Immature natural killer cell (primary cell): ENCODE measurements around the gene MCIDAS. TPM values are rescaled to one million over a fixed set of nuclear protein-coding genes. Genes with fewer than 3 reads are reported as not detected.
A peak's percentile ranks its signal among the peaks of the same experiment; 100 is the strongest.

Experiments
- DNase-seq, 3 donors: peaks; one replicate each; pipeline ENCODE4 v3.0.0; 2022; ENCODE audit warnings: mixed read lengths in 1 of 3
- H3K27ac Mint-ChIP-seq, 6 donors: one replicate each; pipeline ENCODE4 v1.8.0; 2020; ENCODE audit warnings: mixed read lengths in 6 of 6, mild to moderate bottlenecking in 5 of 6, inconsistent platforms in 4 of 6, moderate library complexity in 3 of 6
- H3K27me3 Mint-ChIP-seq, 3 donors: one replicate each; pipeline ENCODE4 v1.8.0; 2020 to 2021; ENCODE audit warnings: low read depth in 3 of 3, mild to moderate bottlenecking in 3 of 3, mixed read lengths in 3 of 3, moderate library complexity in 3 of 3, inconsistent platforms in 1 of 3
- H3K36me3 Mint-ChIP-seq, 3 donors: one replicate each; pipeline ENCODE4 v1.8.0; 2020; ENCODE audit warnings: mixed read lengths in 3 of 3, inconsistent platforms in 2 of 3, mild to moderate bottlenecking in 2 of 3
- H3K4me1 Mint-ChIP-seq, 2 donors: one replicate each; pipeline ENCODE4 v1.8.0; 2020; ENCODE audit warnings: inconsistent platforms in 2 of 2, mild to moderate bottlenecking in 2 of 2, mixed read lengths in 2 of 2, moderate library complexity in 1 of 2
- H3K4me3 Mint-ChIP-seq, 5 donors: one replicate each; pipeline ENCODE4 v1.8.0; 2020; ENCODE audit warnings: mild to moderate bottlenecking in 5 of 5, mixed read lengths in 5 of 5, inconsistent platforms in 3 of 5, moderate library complexity in 3 of 5
- H3K9me3 Mint-ChIP-seq, 6 donors: one replicate each; pipeline ENCODE4 v1.8.0; 2020; ENCODE audit warnings: mild to moderate bottlenecking in 6 of 6, mixed read lengths in 6 of 6, inconsistent platforms in 4 of 6, moderate library complexity in 3 of 6
- polyA plus RNA-seq, 3 donors: library from polyadenylated mRNA; unstranded; fragments of 300-500 nt; fragmentation: Illumina TruSeq; gene quantifications; one replicate each; pipeline ENCODE4 v1.2.3, GENCODE V29; 2021

Gene MCIDAS
- polyA plus RNA-seq, result not detected

DNA sequence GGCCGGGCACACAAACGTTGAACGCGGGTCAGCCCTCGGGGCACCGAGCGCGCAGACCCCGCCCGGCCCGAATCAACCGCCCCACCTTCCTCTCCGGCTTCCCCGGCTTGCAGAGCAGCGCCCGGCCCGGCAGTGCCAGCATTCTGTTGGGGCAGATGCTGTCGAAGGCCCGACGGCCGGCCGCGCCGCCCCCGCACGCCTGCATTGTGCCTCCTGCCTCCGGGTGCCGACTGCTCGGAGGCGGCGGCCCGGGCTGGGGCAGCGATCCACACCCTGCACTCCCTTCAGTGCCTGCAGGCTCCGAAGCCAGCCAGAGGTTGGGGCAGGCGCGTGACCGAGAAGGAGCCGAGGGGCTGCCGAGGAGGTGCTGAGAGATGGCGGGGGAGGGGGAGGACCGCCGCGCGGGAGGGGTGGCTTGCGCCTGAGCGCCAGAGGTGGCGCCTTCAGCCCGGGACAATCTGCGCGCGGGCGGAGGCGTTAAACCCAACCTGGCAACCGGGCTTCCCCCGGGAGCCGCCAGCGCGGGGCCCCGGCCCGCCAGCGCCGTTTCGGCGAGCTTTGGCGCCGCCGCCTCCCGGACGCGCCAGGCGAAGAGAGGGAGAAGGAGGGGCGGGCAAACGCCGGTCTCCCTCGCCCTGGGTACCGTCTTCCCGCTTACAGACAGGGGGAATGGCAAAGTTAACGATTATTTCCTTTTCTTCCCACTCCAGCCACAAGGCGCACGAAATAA, at the start of gene MCIDAS:
Gene MCIDAS (minus strand): TSS at position 382 of the 730 bp plus-strand sequence. CDS start 177 bp downstream, at position 205.
- H3K27me3 Mint-ChIP-seq, result peaks cover 34 to 68% (median 63%) of the 10 kb centered on the region in 3 donors
- H3K4me1 Mint-ChIP-seq, result peaks cover 37 to 44% of the 10 kb centered on the region in 2 donors
- peak within 1 kb of the TSS; percentile 61 to 77 (median 70) for H3K4me3 Mint-ChIP-seq
- H3K36me3 Mint-ChIP-seq, result no peaks in the 10 kb centered on the region
- DNase-seq, result peak; percentile 12 to 25 (median 17)
- H3K27ac Mint-ChIP-seq, result no peak within 1 kb of the TSS
- peaks cover 0 to 2% (median 0%) of the 10 kb centered on the region in 6 donors for H3K9me3 Mint-ChIP-seq

DNA sequence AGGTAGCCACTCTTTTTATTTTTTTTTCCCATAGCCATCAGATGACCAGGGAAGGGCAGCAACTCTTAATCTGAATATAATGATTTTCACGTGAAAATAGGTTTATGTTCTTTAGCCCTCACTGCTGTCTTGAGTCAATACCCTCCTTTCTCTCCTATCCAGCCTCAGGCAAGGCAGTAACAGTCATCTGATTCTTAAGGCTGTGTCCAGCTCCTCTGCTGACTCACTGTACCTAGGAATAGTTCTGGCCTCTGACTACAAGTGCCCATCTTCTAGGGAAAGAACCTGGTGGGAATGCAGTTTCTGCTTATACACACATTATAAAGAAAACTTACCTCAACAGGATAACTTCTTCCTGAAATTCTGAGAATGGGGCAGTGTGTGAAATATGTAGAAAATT, 49.7 kb upstream of the MCIDAS start:
- H3K9me3 Mint-ChIP-seq, result no peaks in the 10 kb centered on the region
- H3K4me1 Mint-ChIP-seq, result peaks cover 5 to 17% of the 10 kb centered on the region in 2 donors
- no peak overlapping the region for H3K4me3 Mint-ChIP-seq
- peaks cover 28 to 59% (median 50%) of the 10 kb centered on the region in 3 donors for H3K36me3 Mint-ChIP-seq
- no peaks in the 10 kb centered on the region for H3K27me3 Mint-ChIP-seq
- no peak overlapping the region for H3K27ac Mint-ChIP-seq
- no peak for DNase-seq

DNA sequence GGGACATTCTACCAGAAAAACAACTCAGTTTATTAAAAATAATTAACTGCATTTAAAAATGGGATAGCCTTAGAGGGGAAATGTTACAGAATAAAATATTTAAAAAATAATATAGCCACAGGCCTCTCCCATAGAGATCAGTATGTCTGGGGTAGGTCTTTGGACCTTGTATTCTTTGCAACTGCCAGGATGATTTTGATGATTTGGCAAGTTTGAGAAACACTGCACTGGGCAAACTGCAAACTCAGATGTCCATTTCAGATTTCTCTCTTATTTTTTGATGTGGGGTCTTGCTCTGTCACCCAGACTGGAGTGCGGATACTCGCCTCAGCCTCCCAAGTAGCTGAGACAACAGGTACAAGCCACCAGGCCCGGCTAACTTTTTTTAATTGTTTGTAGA, 31.2 kb upstream of the MCIDAS start:
- no peaks in the 10 kb centered on the region for H3K4me1 Mint-ChIP-seq
- H3K27ac Mint-ChIP-seq, result no peak overlapping the region
- no peak for DNase-seq
- peaks cover 36 to 67% (median 46%) of the 10 kb centered on the region in 3 donors for H3K36me3 Mint-ChIP-seq
- no peak overlapping the region for H3K4me3 Mint-ChIP-seq
- H3K27me3 Mint-ChIP-seq, result peaks cover 0 to 1% (median 0%) of the 10 kb centered on the region in 3 donors
- no peaks in the 10 kb centered on the region for H3K9me3 Mint-ChIP-seq

DNA sequence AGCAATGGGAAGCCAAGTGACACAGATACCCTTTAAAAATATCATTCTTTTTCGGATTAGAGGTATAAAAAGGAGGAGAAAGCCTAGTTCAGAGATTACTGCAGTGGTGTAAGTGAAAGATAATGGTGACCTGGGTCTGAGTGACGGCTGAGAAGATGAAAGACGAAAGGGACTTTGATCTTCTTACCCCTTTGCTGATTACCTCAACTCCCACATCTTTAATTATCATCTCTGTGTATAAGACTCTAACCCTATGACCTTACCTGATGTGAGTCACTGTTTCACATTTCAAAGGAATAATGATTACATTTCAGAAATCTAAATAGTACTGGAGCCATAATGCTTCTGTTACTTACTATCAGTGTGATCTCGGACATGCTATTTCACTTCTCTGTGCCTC, 27.7 kb upstream of the MCIDAS start:
- no peaks in the 10 kb centered on the region for H3K9me3 Mint-ChIP-seq
- H3K27ac Mint-ChIP-seq, result no peak overlapping the region
- H3K36me3 Mint-ChIP-seq, result peaks cover 29 to 43% (median 33%) of the 10 kb centered on the region in 3 donors
- DNase-seq, result no peak
- H3K4me3 Mint-ChIP-seq, result no peak overlapping the region
- peaks cover 0 to 3% (median 1%) of the 10 kb centered on the region in 3 donors for H3K27me3 Mint-ChIP-seq
- no peaks in the 10 kb centered on the region for H3K4me1 Mint-ChIP-seq

DNA sequence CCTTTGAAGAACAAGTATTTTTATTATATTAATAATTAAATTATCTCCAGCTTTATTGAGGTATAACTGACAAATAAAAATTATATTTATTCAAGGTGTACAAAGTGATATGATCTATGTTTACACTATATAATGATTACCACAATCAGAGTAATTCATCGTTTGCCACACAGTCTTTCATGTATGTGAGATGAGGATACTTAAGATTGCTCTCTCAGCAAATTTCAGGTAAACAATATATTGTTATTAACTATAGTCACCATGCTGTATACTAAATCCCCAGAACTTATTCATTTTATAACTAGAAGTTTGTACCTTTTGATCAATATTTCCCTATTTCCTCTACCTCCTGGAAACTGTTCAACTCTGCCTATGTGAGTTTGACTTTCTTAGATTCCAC, 22.9 kb upstream of the MCIDAS start:
- Mint-ChIP-seq H3K4me1 (no peaks in the 10 kb centered on the region), H3K36me3 (peaks cover 9 to 23% (median 12%) of the 10 kb centered on the region in 3 donors), H3K27ac (no peak overlapping the region), H3K27me3 (peaks cover 0 to 3% (median 2%) of the 10 kb centered on the region in 3 donors), H3K4me3 (no peak overlapping the region), H3K9me3 (peaks cover 5 to 15% (median 12%) of the 10 kb centered on the region in 6 donors)
- no peak for DNase-seq

DNA sequence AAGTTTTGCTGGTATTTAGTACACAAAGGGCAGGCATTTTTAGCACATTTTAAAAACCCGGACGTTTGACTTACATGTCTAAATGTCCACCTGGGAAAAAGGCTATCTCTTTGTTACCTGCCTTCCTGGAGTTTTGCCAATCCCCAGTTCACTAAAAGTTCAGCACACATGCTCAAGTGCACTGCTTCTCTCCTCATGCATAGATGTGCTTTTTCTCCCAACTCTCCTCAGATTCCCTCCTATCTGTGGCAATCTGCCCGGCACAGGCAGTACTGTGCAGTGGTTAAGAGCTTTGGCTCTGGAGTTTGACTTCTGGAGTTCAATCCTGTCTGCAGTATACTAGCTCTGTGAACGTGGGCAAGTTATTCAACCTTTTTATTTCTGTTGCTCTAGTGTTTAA, 14.6 kb upstream of the MCIDAS start:
- DNase-seq, result no peak
- H3K4me1 Mint-ChIP-seq, result no peaks in the 10 kb centered on the region
- H3K4me3 Mint-ChIP-seq, result no peak overlapping the region
- no peak overlapping the region for H3K27ac Mint-ChIP-seq
- no peaks in the 10 kb centered on the region for H3K9me3 Mint-ChIP-seq
- H3K27me3 Mint-ChIP-seq, result peaks cover 2 to 6% (median 3%) of the 10 kb centered on the region in 3 donors
- H3K36me3 Mint-ChIP-seq, result no peaks in the 10 kb centered on the region

DNA sequence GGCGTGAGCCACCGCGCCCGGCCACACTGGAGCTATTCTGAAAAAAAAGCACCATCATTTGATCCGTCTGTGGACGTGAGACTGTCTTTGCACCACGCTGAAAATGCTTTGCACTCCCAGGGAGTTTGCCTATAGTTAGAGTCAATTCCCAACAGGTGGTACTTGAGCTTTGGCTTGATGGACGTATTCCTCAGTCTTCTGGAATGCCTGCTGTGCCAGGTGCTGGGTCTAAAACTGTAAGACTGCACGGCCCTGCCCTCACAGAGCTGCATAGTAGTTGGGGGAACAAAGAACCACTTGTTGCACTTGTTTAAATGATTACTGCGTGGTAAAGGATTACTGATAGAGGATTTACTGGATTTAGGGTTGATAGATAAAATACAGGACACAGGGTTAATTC, 9.7 kb upstream of the MCIDAS start:
- Mint-ChIP-seq H3K27ac (no peak overlapping the region), H3K36me3 (no peaks in the 10 kb centered on the region), H3K4me1 (peaks cover 16 to 22% of the 10 kb centered on the region in 2 donors), H3K27me3 (peaks cover 20 to 23% (median 23%) of the 10 kb centered on the region in 3 donors), H3K9me3 (no peaks in the 10 kb centered on the region), H3K4me3 (no peak overlapping the region)
- DNase-seq, result no peak

DNA sequence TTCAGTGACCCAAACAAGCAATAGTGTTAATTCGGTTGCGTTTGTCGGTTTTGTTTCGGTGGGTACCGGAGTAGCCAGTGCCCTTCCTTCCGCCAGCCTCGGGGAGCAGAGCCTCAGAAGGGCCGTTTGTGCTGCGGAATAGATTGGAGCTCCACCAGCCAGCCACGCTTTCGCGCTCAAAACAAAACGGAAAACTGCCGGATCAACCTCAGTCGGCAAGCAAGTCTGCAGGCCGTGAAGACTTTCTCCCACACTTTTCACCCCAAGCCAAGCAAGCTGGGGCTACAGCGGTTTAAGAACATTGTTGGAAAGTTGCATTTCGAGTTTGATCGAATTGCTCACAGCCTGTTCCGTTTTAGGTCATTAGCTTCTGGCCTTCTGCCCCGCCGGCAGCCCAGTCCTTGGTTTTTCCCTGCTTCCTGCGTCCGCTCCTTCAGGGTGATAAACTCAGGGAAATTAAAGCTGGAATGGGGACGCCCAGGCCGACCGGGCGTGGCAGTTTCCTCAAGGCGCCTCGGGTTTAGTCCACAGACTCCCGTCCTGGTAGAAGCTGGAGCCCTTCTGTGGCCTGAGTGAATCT, 7.1 kb upstream of the MCIDAS start:
- peak in 2 of 3 donors; percentile 5 to 17 for DNase-seq
- peaks cover 32 to 41% (median 34%) of the 10 kb centered on the region in 3 donors for H3K27me3 Mint-ChIP-seq
- peak overlapping the region; percentile 84 to 90 (median 86) for H3K4me3 Mint-ChIP-seq
- no peaks in the 10 kb centered on the region for H3K36me3 Mint-ChIP-seq
- H3K27ac Mint-ChIP-seq, result no peak overlapping the region
- peaks cover 29 to 33% of the 10 kb centered on the region in 2 donors for H3K4me1 Mint-ChIP-seq
- no peaks in the 10 kb centered on the region for H3K9me3 Mint-ChIP-seq

DNA sequence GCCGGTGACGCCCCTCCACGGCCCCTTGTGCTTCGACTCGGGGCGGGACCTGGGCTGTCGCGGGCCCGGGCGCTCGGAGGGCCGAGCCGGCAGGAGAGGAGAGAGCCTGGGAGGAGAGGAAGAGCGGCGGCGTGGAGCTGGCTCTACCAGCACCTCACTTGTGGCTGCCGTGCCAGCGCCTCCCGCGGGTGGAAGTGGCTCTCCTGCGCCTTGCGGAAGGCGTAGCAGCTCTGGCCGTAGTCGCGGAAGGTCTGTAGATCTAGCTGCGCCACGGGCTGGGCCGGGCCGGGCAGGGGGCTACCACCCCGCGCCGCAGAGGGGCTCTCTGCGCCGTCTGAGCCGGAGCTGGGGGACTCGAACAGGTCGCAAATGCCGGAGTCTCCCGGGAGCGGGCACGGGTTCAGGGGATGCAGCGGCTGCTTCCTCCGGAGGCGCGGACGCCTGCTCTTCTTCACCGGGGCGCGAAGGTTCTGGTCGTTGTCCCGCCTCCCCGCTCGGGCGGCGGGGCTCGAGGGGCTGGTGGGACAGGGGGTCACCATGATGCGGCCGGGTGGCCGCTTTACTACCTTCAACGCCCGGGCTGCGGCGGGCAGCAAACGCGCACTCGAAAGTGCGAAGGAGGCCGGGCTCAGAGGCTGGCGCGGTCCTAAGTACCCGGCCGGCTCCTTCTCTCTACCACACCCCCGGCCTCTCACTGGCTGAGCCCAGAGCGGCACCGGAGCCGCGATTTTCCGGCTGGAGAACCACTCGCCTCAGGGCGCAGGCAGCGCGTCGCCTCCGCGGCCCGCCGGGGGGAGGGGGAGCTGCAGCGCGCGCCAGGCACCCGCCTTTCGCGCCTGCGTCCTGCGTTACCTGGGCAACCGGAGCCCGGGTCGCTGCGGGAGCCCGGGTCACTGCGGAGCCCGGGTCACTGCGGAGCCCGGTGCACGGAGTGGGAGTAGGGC, 6.1 kb upstream of the MCIDAS start, which contains the start of gene CCNO:
Gene CCNO (minus strand): TSS at position 624 of the 944 bp plus-strand sequence. CDS start 85 bp downstream, at position 539.
- Mint-ChIP-seq H3K27me3 (peaks cover 32 to 50% (median 42%) of the 10 kb centered on the region in 3 donors), H3K9me3 (no peaks in the 10 kb centered on the region), H3K4me1 (peaks cover 29 to 33% of the 10 kb centered on the region in 2 donors), H3K36me3 (no peaks in the 10 kb centered on the region), H3K27ac (no peak within 1 kb of the TSS), H3K4me3 (peak within 1 kb of the TSS; percentile 84 to 92 (median 86))
- peak; percentile 36 to 60 (median 41) for DNase-seq

DNA sequence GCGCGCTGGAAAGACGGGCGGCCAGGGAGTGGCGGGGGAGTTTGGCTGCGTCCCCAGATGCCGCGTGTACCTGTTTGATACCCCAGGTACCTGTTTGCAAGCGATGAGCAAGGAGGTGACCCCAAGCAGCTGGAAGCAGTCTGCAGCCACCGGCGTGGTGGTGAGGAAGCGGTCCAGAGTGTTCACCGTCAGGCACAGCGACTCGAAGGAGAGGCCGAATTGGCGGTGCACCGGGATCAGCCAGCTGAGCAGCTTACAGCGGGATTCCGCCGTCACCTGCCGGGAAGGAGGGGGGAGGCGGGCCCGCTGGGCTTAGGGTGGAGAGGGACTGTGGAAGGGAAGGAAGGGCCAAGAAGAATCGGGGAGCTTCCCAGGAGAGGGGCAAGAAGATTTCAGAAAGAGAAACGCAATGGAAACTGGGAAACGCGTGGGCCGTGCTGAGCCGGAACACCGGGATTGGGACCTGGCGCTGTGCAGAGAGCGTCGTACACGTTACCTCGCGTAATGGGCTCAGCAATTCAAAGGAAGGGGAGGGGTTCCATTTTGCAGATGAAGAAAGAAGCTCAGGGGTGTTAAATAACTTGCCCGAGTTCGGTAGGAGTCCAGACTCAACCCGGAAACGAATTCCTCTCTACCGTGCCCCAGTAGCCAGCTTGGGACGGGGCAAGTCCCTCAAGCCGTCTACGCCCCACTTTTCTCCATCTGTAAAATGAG, 5.3 kb upstream of the MCIDAS start:
- Mint-ChIP-seq H3K4me1 (peaks cover 35 to 39% of the 10 kb centered on the region in 2 donors), H3K27ac (no peak overlapping the region), H3K4me3 (peak overlapping the region; percentile 82 to 92 (median 84)), H3K9me3 (no peaks in the 10 kb centered on the region), H3K36me3 (no peaks in the 10 kb centered on the region), H3K27me3 (peaks cover 38 to 58% (median 48%) of the 10 kb centered on the region in 3 donors)
- peak in 2 of 3 donors; percentile 6 to 13 for DNase-seq

DNA sequence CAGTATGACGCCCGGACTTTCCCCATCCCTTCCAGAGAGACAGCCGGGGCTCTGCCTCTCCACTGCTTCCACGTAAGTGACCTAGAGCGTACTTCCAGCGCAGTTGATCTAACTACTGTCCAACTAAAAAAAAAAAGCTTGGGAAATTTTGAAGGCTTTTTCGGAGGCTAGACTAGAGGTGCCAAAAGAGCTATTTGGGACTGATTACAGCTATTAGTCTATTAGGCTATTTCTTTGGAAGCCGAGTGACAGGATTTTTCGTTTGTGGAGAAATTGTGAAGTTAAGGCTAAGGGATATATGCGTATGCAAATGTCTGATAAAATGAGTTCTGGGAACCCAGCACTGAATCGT, 4.8 kb upstream of the MCIDAS start:
- Mint-ChIP-seq H3K27me3 (peaks cover 38 to 59% (median 47%) of the 10 kb centered on the region in 3 donors), H3K36me3 (no peaks in the 10 kb centered on the region), H3K9me3 (no peaks in the 10 kb centered on the region), H3K4me1 (peaks cover 35 to 39% of the 10 kb centered on the region in 2 donors), H3K27ac (no peak overlapping the region), H3K4me3 (peak overlapping the region; percentile 82 to 92 (median 84))
- no peak for DNase-seq

DNA sequence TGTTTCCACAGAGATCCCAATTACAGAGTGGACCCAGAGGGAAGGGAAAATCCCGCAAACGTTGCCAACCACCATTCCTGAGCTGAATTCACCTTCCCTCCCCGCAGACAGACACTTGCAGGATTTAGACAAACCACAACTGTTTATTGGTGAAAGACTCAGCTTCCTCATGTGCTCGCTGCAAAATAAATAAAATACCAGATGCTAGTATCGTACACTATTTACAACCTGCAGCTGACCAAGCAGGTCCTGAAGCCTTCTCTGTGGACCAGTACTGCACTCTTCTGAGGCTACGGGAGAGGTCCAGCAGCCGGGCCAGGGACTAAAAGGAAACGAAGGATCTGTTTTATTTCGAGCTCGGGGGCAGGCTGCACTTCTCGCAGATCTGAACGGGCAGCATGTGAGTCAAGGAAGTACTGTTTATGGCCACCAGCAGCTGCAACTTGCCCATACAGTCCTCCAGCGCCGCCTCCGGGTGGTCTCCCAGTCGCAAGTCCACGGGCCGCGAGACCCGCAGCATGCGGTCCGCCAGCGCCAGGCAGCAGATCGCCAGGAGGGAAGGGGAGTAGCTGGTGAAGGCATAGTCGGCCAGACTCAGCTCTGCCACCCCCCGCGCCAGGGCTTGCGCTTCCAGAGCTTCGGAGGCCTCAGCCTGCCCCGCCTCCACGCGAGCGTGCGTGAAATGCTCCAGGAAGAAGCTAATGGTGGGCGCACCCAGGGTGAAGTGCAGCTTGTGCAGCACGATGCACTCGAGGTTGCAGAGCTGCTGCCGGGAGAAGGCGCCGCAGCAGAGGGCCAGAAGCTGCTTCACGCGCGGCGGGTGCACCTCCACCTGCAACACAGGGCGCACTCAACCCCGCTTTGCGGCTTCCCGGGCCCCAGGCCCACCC, 4.2 kb upstream of the MCIDAS start:
- H3K36me3 Mint-ChIP-seq, result no peaks in the 10 kb centered on the region
- peaks cover 39 to 56% (median 42%) of the 10 kb centered on the region in 3 donors for H3K27me3 Mint-ChIP-seq
- DNase-seq, result peak in 1 of 3 donors; percentile 19
- peaks cover 37 to 39% of the 10 kb centered on the region in 2 donors for H3K4me1 Mint-ChIP-seq
- no peak overlapping the region for H3K27ac Mint-ChIP-seq
- H3K4me3 Mint-ChIP-seq, result peak overlapping the region; percentile 82 to 92 (median 84)
- H3K9me3 Mint-ChIP-seq, result no peaks in the 10 kb centered on the region
